Fibroblast of villous mesenchyme (primary cell): Measurements from ENCODE around the gene NKAIN4. TPM values are rescaled to one million over a fixed set of nuclear protein-coding genes. Genes with fewer than 3 reads are reported as not detected.

Experiments
- DNase-seq: peaks from one replicate; pipeline ENCODE4 v3.0.0-alpha.2; 2010; ENCODE audit warnings: low read depth
- H3K4me3 ChIP-seq: 2 replicates; pipeline ENCODE4 v1.5.1; 2011; ENCODE audit warnings: low read depth, mild to moderate bottlenecking, low read length
- CTCF ChIP-seq: IDR thresholded peaks from 2 replicates; pipeline ENCODE4 v1.5.1; 2012; ENCODE audit warnings: low read depth, mild to moderate bottlenecking, low read length; ENCODE audit not compliant: insufficient read depth
- total RNA-seq: library from RNA; depleted of rRNA; stranded (reverse); fragments of >200 nt; gene quantifications from 2 replicates; pipeline ENCODE4 v1.2.3, GENCODE V29; 2012

NKAIN4 gene
- total RNA-seq, 1 donor: not detected

- H3K4me3 ChIP-seq: no peak overlapping the region
- no peak for TF ChIP-seq CTCF
- DNase-seq: no peak
Measured at GRCh38 chr20:63284981-63285524, 30.8 kb upstream of the NKAIN4 start.

GRCh38 chr20:63284544-63284949 is 30.3 kb upstream of the NKAIN4 start:
- no peak for DNase-seq
- no peak for TF ChIP-seq CTCF
- no peak overlapping the region for H3K4me3 ChIP-seq

GRCh38 chr20:63284083-63284440 is 29.8 kb upstream of the NKAIN4 start:
- H3K4me3 ChIP-seq: no peak overlapping the region
- DNase-seq: no peak
- TF ChIP-seq CTCF: no peak

- TF ChIP-seq CTCF: no peak
- DNase-seq: no peak
- H3K4me3 ChIP-seq: no peak overlapping the region
Measured at GRCh38 chr20:63283397-63284082, 29.3 kb upstream of the NKAIN4 start.

GRCh38 chr20:63282946-63283345 is 28.7 kb upstream of the NKAIN4 start:
- TF ChIP-seq CTCF: no peak
- no peak overlapping the region for H3K4me3 ChIP-seq
- no peak for DNase-seq

- no peak for DNase-seq
- TF ChIP-seq CTCF: no peak
- no peak overlapping the region for H3K4me3 ChIP-seq
Measured at GRCh38 chr20:63281742-63282665, 27.7 kb upstream of the NKAIN4 start.
